GM23338 (cell line): Measurements from ENCODE around the gene RAMACL. TPM values are rescaled to one million over a fixed set of nuclear protein-coding genes. Genes with fewer than 3 reads are reported as not detected.

Experiments used
- ATAC-seq: fragments of 200-7000 bp; cut with Tn5 transposase; 3 replicates; pipeline ENCODE4 v1.9.1; 2020
- DNase-seq: peaks from one replicate; pipeline ENCODE4 v3.0.0-alpha.2; 2015; ENCODE audit warnings: low spot score
- H2AFZ ChIP-seq: fragments of 200-600 bp; sonication (generic); 2 replicates; pipeline ENCODE4 v1.8.0; 2016; ENCODE audit warnings: antibody characterized with exemption, mild to moderate bottlenecking, moderate library complexity
- H3F3A ChIP-seq: fragments of 200-600 bp; sonication (generic); replicated peaks from 2 replicates; pipeline ENCODE4 v1.8.0; 2017; ENCODE audit warnings: antibody characterized with exemption, mixed run types, low read depth
- H3K27ac ChIP-seq: fragments of 200-600 bp; sonication (generic); 2 replicates; pipeline ENCODE4 v1.6.1; 2016; ENCODE audit warnings: low read depth
- H3K27me3 ChIP-seq: fragments of 200-600 bp; sonication (generic); 2 replicates; pipeline ENCODE4 v1.8.0; 2016; ENCODE audit warnings: mild to moderate bottlenecking, mixed run types, moderate library complexity; ENCODE audit not compliant: insufficient read depth
- H3K36me3 ChIP-seq: fragments of 200-600 bp; sonication (generic); 2 replicates; pipeline ENCODE4 v1.8.0; 2016; ENCODE audit warnings: mild to moderate bottlenecking; ENCODE audit not compliant: insufficient read depth
- H3K4me1 ChIP-seq: fragments of 200-600 bp; sonication (generic); 2 replicates; pipeline ENCODE4 v1.8.0; 2016; ENCODE audit warnings: mild to moderate bottlenecking, moderate library complexity; ENCODE audit not compliant: insufficient read depth
- H3K4me2 ChIP-seq: fragments of 200-600 bp; sonication (generic); 2 replicates; pipeline ENCODE4 v1.7.1; 2017; ENCODE audit warnings: mixed run types
- H3K4me3 ChIP-seq: fragments of 200-600 bp; sonication (generic); 2 replicates; pipeline ENCODE4 v1.6.1; 2016; ENCODE audit warnings: mixed run types
- H3K79me2 ChIP-seq: fragments of 200-600 bp; sonication (generic); replicated peaks from 2 replicates; pipeline ENCODE4 v1.8.0; 2017; ENCODE audit warnings: mild to moderate bottlenecking; ENCODE audit not compliant: insufficient read depth
- H3K9me2 ChIP-seq: fragments of 200-600 bp; sonication (generic); 2 replicates; pipeline ENCODE4 v1.8.0; 2017; ENCODE audit not compliant: insufficient read depth
- H4K20me1 ChIP-seq: fragments of 200-600 bp; sonication (generic); replicated peaks from 2 replicates; pipeline ENCODE4 v1.8.0; 2017; ENCODE audit warnings: mild to moderate bottlenecking; ENCODE audit not compliant: insufficient read depth
- H3K27ac Mint-ChIP-seq: 2 replicates; pipeline ENCODE4 v1.8.0; 2020; ENCODE audit warnings: inconsistent platforms, mild to moderate bottlenecking, moderate library complexity, mixed read lengths
- H3K27me3 Mint-ChIP-seq: 3 replicates; pipeline ENCODE4 v1.8.0; 2022; ENCODE audit warnings: low read depth, mild to moderate bottlenecking, moderate library complexity, mixed read lengths, inconsistent platforms; ENCODE audit not compliant: insufficient read depth, poor library complexity
- H3K36me3 Mint-ChIP-seq: 3 replicates; pipeline ENCODE4 v1.8.0; 2021; ENCODE audit warnings: low read depth, mild to moderate bottlenecking, inconsistent platforms, moderate library complexity, mixed read lengths
- H3K4me1 Mint-ChIP-seq: 3 replicates; pipeline ENCODE4 v1.8.0; 2020; ENCODE audit warnings: mild to moderate bottlenecking, inconsistent platforms, mixed read lengths
- H3K4me3 Mint-ChIP-seq: 3 replicates; pipeline ENCODE4 v1.8.0; 2021; ENCODE audit warnings: moderate library complexity, mild to moderate bottlenecking, inconsistent platforms, mixed read lengths
- H3K9me3 Mint-ChIP-seq: 3 replicates; pipeline ENCODE4 v1.8.0; 2020; ENCODE audit warnings: moderate library complexity, mild to moderate bottlenecking, inconsistent platforms, mixed read lengths
- CREB1 ChIP-seq: fragments of 250-450 bp; sonication (Bioruptor Pico); IDR thresholded peaks from 2 replicates; pipeline ENCODE4 v1.5.0; 2020; ENCODE audit warnings: low read depth, mild to moderate bottlenecking, moderate library complexity
- CTCF ChIP-seq, 2 experiments: fragments of 200-600 bp in 1 of 2; sonication (generic) in 1 of 2; conservative IDR thresholded peaks; 2 replicates each; pipeline versions ENCODE4 v1.5.1 to v1.6.1; 2016 to 2017; ENCODE audit warnings: antibody characterized with exemption in 2 of 2, low read depth in 2 of 2, mild to moderate bottlenecking in 2 of 2, moderate library complexity in 1 of 2
- ETS1 ChIP-seq: IDR thresholded peaks from 2 replicates; pipeline ENCODE4 v1.6.1; 2016; ENCODE audit warnings: antibody characterized with exemption
- EZH2 ChIP-seq: fragments of 200-600 bp; sonication (generic); IDR thresholded peaks from one replicate; pipeline ENCODE4 v1.8.0; 2017; ENCODE audit warnings: antibody characterized with exemption, mild to moderate bottlenecking, low read depth; ENCODE audit not compliant: unreplicated experiment
- EZH2phosphoT487 ChIP-seq: fragments of 200-600 bp; sonication (generic); IDR thresholded peaks from one replicate; pipeline ENCODE4 v1.8.1; 2018; ENCODE audit warnings: antibody characterized with exemption; ENCODE audit not compliant: unreplicated experiment
- JUNB ChIP-seq: IDR thresholded peaks from one replicate; pipeline ENCODE4 v1.6.1; 2016; ENCODE audit warnings: antibody characterized with exemption; ENCODE audit not compliant: unreplicated experiment
- NANOG ChIP-seq: IDR thresholded peaks from 2 replicates; pipeline ENCODE4 v1.6.1; 2016; ENCODE audit warnings: antibody characterized with exemption, borderline replicate concordance
- POLR2AphosphoS5 ChIP-seq: IDR thresholded peaks from 2 replicates; pipeline ENCODE4 v1.6.1; 2016; ENCODE audit warnings: antibody characterized with exemption, low read depth
- REST ChIP-seq: IDR thresholded peaks from one replicate; pipeline ENCODE4 v1.6.1; 2018; ENCODE audit warnings: antibody characterized with exemption; ENCODE audit not compliant: unreplicated experiment
- STAT1 ChIP-seq: IDR thresholded peaks from one replicate; pipeline ENCODE4 v1.6.1; 2016; ENCODE audit warnings: antibody characterized with exemption; ENCODE audit not compliant: unreplicated experiment
- ZNF114 ChIP-seq: fragments of 250-450 bp; sonication (Bioruptor Pico); IDR thresholded peaks from 2 replicates; pipeline ENCODE4 v1.5.0; 2020; ENCODE audit warnings: mild to moderate bottlenecking, moderate library complexity
- ZNF331 ChIP-seq: fragments of 250-450 bp; sonication (Bioruptor Pico); IDR thresholded peaks from 2 replicates; pipeline ENCODE4 v1.5.0; 2020; ENCODE audit warnings: low read depth, mild to moderate bottlenecking, moderate library complexity
- polyA plus RNA-seq: library from polyadenylated mRNA; unstranded; fragments of >200 nt; fragmentation: Nextera tagmentation; extraction: Ambion mirVana; gene quantifications from 2 replicates; pipeline ENCODE4 v1.2.1, GENCODE V29; 2016
- total RNA-seq: library from RNA; depleted of rRNA; stranded (reverse); fragments of >200 nt; shearing (Covaris generic); gene quantifications from 2 replicates; pipeline ENCODE4 v1.2.3, GENCODE V29; 2014
- TF ChIP-seq, protein P1 (sequence below): fragments of 250-450 bp; sonication (Bioruptor Pico); IDR thresholded peaks from 2 replicates; pipeline ENCODE4 v1.5.0; 2020; ENCODE audit warnings: mild to moderate bottlenecking, moderate library complexity

RAMACL gene
- total and polyA plus RNA-seq, 2 experiments from 2014 or later = 0.61 to 4.0 TPM

DNA sequence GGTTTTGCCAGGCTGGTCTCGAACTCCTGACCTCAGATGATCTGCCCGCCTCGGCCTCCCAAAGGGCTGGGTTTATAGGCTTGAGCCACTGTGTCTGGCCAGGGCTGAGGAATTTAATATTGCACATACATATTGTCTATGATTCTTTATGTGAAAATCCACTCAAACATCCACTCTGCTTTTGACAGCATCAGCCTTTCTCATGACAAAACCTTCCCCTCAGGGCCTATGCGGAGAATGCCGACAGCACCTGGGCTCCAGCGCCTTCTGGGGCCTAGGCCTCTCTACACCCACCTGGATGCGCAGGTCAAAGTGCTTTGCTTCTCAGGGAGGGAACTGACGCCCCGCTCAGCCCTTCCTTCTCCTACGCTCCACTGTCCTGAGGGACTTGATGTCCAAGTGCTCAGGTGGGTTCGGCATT, 5.4 kb downstream of the RAMACL start:
- H2AFZ ChIP-seq = no peak overlapping the region
- no peaks in the 10 kb centered on the region for H3F3A ChIP-seq
- H3K4me1 ChIP-seq = no peaks in the 10 kb centered on the region; the same call in 1 of the 2 replicates
- H3K4me1 Mint-ChIP-seq = peaks cover 26% of the 10 kb centered on the region
- no peaks in the 10 kb centered on the region for H3K36me3 ChIP-seq
- no peak for ATAC-seq
- peaks cover 28% of the 10 kb centered on the region for H3K36me3 Mint-ChIP-seq
- peaks cover 20% of the 10 kb centered on the region for H3K9me3 Mint-ChIP-seq
- no peak overlapping the region for H3K4me2 ChIP-seq
- peaks cover 36% of the 10 kb centered on the region for H3K79me2 ChIP-seq
- peaks cover 14% of the 10 kb centered on the region; the same call in 1 of the 2 replicates for H4K20me1 ChIP-seq
- H3K9me2 ChIP-seq = 0 out of 2 replicates have a peak, but pooled peaks cover 6% of the 10 kb centered on the region
- no peak overlapping the region for H3K4me3 Mint-ChIP-seq
- H3K27ac Mint-ChIP-seq = no peak overlapping the region
- peaks cover 11% of the 10 kb centered on the region for H3K27me3 Mint-ChIP-seq
- H3K4me3 ChIP-seq = no peak overlapping the region
- H3K27ac ChIP-seq = no peak overlapping the region
- DNase-seq = no peak
- TF ChIP-seq CREB1 (CRISPR knock-in tag) = no peak
- no peak for TF ChIP-seq JUNB
- TF ChIP-seq STAT1 = no peak
- no peak for TF ChIP-seq CTCF (conservative IDR thresholded peaks at IDR 0.05; ENCODE audit: low read depth in 2 of 2)
- TF ChIP-seq REST = no peak
- TF ChIP-seq ZNF114 = no peak
- TF ChIP-seq ZNF331 = no peak
- TF ChIP-seq EZH2phosphoT487 = no peak
- no peak for TF ChIP-seq POLR2AphosphoS5
- TF ChIP-seq, protein P1, sequence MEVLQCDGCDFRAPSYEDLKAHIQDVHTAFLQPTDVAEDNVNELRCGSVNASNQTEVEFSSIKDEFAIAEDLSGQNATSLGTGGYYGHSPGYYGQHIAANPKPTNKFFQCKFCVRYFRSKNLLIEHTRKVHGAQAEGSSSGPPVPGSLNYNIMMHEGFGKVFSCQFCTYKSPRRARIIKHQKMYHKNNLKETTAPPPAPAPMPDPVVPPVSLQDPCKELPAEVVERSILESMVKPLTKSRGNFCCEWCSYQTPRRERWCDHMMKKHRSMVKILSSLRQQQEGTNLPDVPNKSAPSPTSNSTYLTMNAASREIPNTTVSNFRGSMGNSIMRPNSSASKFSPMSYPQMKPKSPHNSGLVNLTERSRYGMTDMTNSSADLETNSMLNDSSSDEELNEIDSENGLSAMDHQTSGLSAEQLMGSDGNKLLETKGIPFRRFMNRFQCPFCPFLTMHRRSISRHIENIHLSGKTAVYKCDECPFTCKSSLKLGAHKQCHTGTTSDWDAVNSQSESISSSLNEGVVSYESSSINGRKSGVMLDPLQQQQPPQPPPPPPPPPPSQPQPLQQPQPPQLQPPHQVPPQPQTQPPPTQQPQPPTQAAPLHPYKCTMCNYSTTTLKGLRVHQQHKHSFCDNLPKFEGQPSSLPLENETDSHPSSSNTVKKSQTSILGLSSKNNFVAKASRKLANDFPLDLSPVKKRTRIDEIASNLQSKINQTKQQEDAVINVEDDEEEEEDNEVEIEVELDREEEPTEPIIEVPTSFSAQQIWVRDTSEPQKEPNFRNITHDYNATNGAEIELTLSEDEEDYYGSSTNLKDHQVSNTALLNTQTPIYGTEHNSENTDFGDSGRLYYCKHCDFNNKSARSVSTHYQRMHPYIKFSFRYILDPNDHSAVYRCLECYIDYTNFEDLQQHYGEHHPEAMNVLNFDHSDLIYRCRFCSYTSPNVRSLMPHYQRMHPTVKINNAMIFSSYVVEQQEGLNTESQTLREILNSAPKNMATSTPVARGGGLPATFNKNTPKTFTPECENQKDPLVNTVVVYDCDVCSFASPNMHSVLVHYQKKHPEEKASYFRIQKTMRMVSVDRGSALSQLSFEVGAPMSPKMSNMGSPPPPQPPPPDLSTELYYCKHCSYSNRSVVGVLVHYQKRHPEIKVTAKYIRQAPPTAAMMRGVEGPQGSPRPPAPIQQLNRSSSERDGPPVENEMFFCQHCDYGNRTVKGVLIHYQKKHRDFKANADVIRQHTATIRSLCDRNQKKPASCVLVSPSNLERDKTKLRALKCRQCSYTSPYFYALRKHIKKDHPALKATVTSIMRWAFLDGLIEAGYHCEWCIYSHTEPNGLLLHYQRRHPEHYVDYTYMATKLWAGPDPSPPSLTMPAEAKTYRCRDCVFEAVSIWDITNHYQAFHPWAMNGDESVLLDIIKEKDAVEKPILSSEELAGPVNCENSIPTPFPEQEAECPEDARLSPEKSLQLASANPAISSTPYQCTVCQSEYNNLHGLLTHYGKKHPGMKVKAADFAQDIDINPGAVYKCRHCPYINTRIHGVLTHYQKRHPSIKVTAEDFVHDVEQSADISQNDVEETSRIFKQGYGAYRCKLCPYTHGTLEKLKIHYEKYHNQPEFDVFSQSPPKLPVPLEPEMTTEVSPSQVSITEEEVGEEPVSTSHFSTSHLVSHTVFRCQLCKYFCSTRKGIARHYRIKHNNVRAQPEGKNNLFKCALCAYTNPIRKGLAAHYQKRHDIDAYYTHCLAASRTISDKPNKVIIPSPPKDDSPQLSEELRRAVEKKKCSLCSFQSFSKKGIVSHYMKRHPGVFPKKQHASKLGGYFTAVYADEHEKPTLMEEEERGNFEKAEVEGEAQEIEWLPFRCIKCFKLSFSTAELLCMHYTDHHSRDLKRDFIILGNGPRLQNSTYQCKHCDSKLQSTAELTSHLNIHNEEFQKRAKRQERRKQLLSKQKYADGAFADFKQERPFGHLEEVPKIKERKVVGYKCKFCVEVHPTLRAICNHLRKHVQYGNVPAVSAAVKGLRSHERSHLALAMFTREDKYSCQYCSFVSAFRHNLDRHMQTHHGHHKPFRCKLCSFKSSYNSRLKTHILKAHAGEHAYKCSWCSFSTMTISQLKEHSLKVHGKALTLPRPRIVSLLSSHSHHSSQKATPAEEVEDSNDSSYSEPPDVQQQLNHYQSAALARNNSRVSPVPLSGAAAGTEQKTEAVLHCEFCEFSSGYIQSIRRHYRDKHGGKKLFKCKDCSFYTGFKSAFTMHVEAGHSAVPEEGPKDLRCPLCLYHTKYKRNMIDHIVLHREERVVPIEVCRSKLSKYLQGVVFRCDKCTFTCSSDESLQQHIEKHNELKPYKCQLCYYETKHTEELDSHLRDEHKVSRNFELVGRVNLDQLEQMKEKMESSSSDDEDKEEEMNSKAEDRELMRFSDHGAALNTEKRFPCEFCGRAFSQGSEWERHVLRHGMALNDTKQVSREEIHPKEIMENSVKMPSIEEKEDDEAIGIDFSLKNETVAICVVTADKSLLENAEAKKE (CRISPR knock-in tag) = no peak
- TF ChIP-seq EZH2 = no peak
- TF ChIP-seq NANOG = no peak
- TF ChIP-seq ETS1 = no peak
- no peaks in the 10 kb centered on the region for H3K27me3 ChIP-seq
